Measurements from ENCODE around the gene HSPA1A.

DNA sequence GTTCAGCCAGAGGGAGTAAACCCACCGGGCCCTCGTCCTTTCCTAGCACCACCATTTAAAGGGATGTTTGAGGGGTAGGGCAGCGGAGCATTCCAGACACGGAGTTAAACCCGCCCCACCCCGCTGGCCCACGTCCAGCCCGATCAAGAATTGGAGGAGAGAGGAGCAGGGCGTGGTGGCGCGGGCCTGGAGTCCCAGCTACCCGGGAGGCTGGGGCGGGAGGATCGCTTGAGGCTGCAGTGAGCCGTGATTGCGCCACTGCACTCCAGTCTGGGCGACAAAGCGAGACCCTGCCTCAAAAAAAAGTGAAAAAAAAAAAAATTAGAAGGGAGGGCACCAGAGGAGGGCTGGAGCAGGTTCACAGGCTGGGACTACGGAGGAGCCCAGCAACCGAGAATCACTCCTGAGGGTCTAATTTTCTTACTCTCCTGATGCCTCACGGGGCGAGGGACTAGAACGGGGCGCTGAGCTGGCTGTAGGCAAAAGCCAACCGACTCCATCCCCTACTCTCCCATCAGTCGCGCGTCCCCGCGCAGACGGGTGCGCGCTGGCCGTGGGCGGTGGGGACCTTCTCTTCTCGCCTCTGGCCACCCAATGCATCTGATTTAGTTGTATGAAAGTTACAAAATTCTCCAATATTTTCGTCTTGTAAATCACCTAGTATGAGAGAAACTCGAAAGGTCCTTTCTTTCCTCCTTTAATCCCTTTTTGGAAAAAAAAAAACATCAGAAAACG is 6.1 kb downstream of the HSPA1A start:
- TF ChIP-seq, protein P1, sequence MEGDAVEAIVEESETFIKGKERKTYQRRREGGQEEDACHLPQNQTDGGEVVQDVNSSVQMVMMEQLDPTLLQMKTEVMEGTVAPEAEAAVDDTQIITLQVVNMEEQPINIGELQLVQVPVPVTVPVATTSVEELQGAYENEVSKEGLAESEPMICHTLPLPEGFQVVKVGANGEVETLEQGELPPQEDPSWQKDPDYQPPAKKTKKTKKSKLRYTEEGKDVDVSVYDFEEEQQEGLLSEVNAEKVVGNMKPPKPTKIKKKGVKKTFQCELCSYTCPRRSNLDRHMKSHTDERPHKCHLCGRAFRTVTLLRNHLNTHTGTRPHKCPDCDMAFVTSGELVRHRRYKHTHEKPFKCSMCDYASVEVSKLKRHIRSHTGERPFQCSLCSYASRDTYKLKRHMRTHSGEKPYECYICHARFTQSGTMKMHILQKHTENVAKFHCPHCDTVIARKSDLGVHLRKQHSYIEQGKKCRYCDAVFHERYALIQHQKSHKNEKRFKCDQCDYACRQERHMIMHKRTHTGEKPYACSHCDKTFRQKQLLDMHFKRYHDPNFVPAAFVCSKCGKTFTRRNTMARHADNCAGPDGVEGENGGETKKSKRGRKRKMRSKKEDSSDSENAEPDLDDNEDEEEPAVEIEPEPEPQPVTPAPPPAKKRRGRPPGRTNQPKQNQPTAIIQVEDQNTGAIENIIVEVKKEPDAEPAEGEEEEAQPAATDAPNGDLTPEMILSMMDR (conservative IDR thresholded peaks at IDR 0.05; ENCODE audit: low read length), result no peak
- TF ChIP-seq EZH2phosphoT487 (IDR thresholded peaks at IDR 0.05; ENCODE audit: borderline replicate concordance, low read depth, low read length), result no peak

All from OCI-LY7 (cell line).